Esophagus muscularis mucosa (tissue), 4 donors: Measurements from ENCODE around the gene KCNH1. TPM values are rescaled to one million over a fixed set of nuclear protein-coding genes. Genes with fewer than 3 reads are reported as not detected.

ENCODE experiments used
- DNase-seq: peaks from one replicate; pipeline ENCODE4 v3.0.0-alpha.2; 2017; ENCODE audit errors: extremely low spot score
- H3K27ac ChIP-seq, 4 donors: fragments of 200-600 bp; sonication (generic); replicated peaks in 1 of 4; 1 replicate in 3 of 4; 2 replicates in 1 of 4; pipeline ENCODE4 v1.5.1; 2016 to 2019; ENCODE audit warnings: mild to moderate bottlenecking in 1 of 4
- H3K27me3 ChIP-seq, 4 donors: fragments of 200-600 bp; sonication (generic); one replicate each; pipeline versions ENCODE4 v1.5.1 to v1.6.0; 2016 to 2019
- H3K36me3 ChIP-seq, 4 donors: fragments of 200-600 bp; sonication (generic); one replicate each; pipeline ENCODE4 v1.5.1; 2016 to 2019
- H3K4me1 ChIP-seq, 4 donors: fragments of 200-600 bp; sonication (generic); one replicate each; pipeline ENCODE4 v1.5.1; 2016 to 2019
- H3K4me3 ChIP-seq, 4 donors: fragments of 200-600 bp; sonication (generic); 1 replicate in 2 of 4; 2 replicates in 2 of 4; pipeline ENCODE4 v1.5.1; 2016 to 2019; ENCODE audit warnings: mild to moderate bottlenecking in 4 of 4, moderate library complexity in 1 of 4
- H3K9me3 ChIP-seq, 4 donors: fragments of 200-600 bp; sonication (generic); 1 replicate in 3 of 4; 2 replicates in 1 of 4; pipeline ENCODE4 v1.5.1; 2016 to 2019
- CTCF ChIP-seq, 3 experiments: fragments of 200-600 bp in 2 of 3; fragments of 450-650 bp in 1 of 3; sonication (generic) in 2 of 3; IDR thresholded peaks; one replicate each; pipeline ENCODE4 v1.5.1; 2017 to 2019; ENCODE audit warnings: antibody characterized with exemption in 3 of 3, mild to moderate bottlenecking in 2 of 3, moderate library complexity in 1 of 3
- EP300 ChIP-seq: sonication (generic); formaldehyde crosslinking; IDR thresholded peaks from one replicate; pipeline ENCODE4 v1.6.1; 2017; ENCODE audit warnings: antibody characterized with exemption
- POLR2A ChIP-seq: fragments of 450-650 bp; IDR thresholded peaks from one replicate; pipeline ENCODE4 v1.6.1; 2017; ENCODE audit warnings: antibody characterized with exemption, moderate library complexity, mild to moderate bottlenecking, low read depth
- POLR2AphosphoS5 ChIP-seq, 2 donors: sonication (generic); formaldehyde crosslinking; IDR thresholded peaks; one replicate each; pipeline ENCODE4 v1.6.1; 2017; ENCODE audit warnings: antibody characterized with exemption in 2 of 2
- WGBS: methylation state at CpG from one replicate; pipeline ENCODE4 v1.1.5; 2018; 5-methylcytosine and 5-hydroxymethylcytosine counted together
- intact Hi-C: fragments of 100-400 bp; cut with DNase I; formaldehyde crosslinking; loops from one replicate; pipeline ENCODE4 v1.15.1; 2023
- total RNA-seq, 4 donors: library from RNA; depleted of rRNA; stranded (reverse); fragments of >200 nt; gene quantifications; one replicate each; pipeline versions ENCODE4 v1.1.0 to v1.2.1, GENCODE V29; 2016

The KCNH1 gene
- total RNA-seq, 4 donors from 2014 or later = 0.11 to 0.78 (median 0.46) TPM

DNA sequence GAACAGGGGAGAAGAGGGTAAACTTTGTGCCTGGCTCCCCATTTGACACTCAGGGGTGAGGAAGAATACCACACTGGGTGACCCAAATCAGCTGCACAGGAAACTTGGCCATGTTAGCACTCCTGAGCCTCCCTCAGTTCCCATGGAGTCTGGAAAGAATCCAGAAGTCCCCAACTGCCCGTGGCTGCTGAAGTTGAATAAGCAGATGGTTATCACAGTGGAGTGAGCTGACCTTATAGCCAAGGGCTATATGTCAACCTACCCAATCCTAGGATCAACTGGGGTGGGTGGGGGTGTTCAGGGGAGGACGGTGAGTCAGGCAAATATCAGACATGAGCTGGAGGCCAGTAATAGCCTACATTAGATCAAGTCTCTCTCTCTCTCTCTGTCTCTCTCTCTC, 20.4 kb downstream of the KCNH1 start:
- TF ChIP-seq CTCF (IDR thresholded peaks at IDR 0.05) = no peak
- DNase-seq = no peak
- H3K4me1 ChIP-seq = no peaks in the 10 kb centered on the region
- no peaks in the 10 kb centered on the region for H3K36me3 ChIP-seq
- H3K9me3 ChIP-seq = peaks cover 0 to 5% (median 2%) of the 10 kb centered on the region in 4 donors
- intact Hi-C loops = no loop called here
- no peak overlapping the region for H3K4me3 ChIP-seq
- WGBS = 48% methylated on average over 2 of the region's 2 CpGs
- H3K27ac ChIP-seq = no peak overlapping the region
- H3K27me3 ChIP-seq = peaks cover 0 to 28% (median 0%) of the 10 kb centered on the region in 4 donors

GRCh38 chr1:211111351-211111750, 22.6 kb downstream of the KCNH1 start:
- Histone ChIP-seq H3K4me3 (no peak overlapping the region), H3K36me3 (no peaks in the 10 kb centered on the region), H3K9me3 (peaks cover 0 to 5% (median 2%) of the 10 kb centered on the region in 4 donors), H3K27ac (no peak overlapping the region), H3K27me3 (peaks cover 0 to 16% (median 0%) of the 10 kb centered on the region in 4 donors), H3K4me1 (no peaks in the 10 kb centered on the region)
- DNase-seq = no peak
- TF ChIP-seq EP300 (no peak), POLR2AphosphoS5 (IDR thresholded peaks at IDR 0.05) (no peak), POLR2A (no peak), CTCF (IDR thresholded peaks at IDR 0.05) (no peak)
- intact Hi-C loops = no loop called here
- WGBS = 100% methylated on average over 1 of the region's 22 CpGs

DNA sequence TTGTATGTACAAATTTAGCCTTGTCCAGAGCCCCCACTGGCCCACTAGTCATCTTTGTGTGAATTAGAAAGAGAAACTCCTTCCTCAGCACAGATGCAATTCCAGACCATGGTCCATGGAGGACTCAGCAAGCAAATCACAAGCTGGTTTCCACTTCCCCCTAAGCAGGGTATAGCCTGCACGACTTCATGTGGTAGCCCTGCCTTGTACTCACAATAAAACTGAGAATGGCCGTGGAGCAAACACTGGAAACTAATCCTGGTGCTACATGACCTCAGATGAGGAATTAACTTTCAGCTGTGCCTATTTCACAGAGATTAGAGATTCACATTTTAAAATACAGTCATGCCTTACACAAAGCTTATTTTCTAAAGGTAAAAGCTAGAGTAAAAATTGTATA, 32.5 kb downstream of the KCNH1 start:
- Histone ChIP-seq H3K27ac (no peak overlapping the region), H3K4me3 (no peak overlapping the region), H3K36me3 (no peaks in the 10 kb centered on the region), H3K27me3 (no peaks in the 10 kb centered on the region), H3K9me3 (no peaks in the 10 kb centered on the region), H3K4me1 (no peaks in the 10 kb centered on the region)
- 62% methylated on average over 2 of the region's 2 CpGs for WGBS
- TF ChIP-seq EP300 (no peak), CTCF (IDR thresholded peaks at IDR 0.05) (no peak), POLR2AphosphoS5 (IDR thresholded peaks at IDR 0.05) (no peak), POLR2A (no peak)
- DNase-seq = no peak
- intact Hi-C loops = no loop called here

GRCh38 chr1:211099393-211099792, 34.6 kb downstream of the KCNH1 start:
- intact Hi-C loops = no loop called here
- H3K27me3 ChIP-seq = peaks cover 0 to 2% (median 0%) of the 10 kb centered on the region in 4 donors
- H3K36me3 ChIP-seq = no peaks in the 10 kb centered on the region
- H3K4me3 ChIP-seq = no peak overlapping the region
- no peaks in the 10 kb centered on the region for H3K9me3 ChIP-seq
- DNase-seq = peak; percentile 91
- WGBS = 58% methylated on average over 5 of the region's 5 CpGs
- H3K4me1 ChIP-seq = no peaks in the 10 kb centered on the region
- no peak overlapping the region for H3K27ac ChIP-seq
- no peak for TF ChIP-seq POLR2AphosphoS5 (IDR thresholded peaks at IDR 0.05)
- TF ChIP-seq CTCF (IDR thresholded peaks at IDR 0.05) = no peak
- no peak for TF ChIP-seq EP300
- no peak for TF ChIP-seq POLR2A

DNA sequence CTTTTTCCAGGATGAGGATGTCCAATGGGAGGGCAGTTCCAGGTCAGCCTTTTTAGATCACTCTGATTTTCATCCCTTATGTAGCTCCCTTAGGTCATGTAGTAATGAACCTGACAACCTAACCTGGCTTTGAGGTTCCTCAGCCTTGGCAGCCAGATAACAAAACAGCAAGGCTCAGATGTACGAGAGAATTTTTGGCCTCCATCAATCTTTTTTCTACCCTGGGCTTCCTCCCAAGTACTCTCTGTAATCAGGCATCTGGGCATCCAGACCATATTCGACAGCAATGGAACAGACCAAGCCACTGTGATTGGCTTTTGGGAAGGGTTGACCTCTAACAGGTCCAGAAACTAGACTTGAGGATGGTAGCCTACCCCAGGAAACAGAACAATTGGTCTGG, 38.6 kb downstream of the KCNH1 start:
- no peak overlapping the region for H3K27ac ChIP-seq
- H3K36me3 ChIP-seq = no peaks in the 10 kb centered on the region
- H3K4me3 ChIP-seq = no peak overlapping the region
- intact Hi-C loops = no loop called here
- DNase-seq = peak; percentile 79
- H3K27me3 ChIP-seq = peaks cover 0 to 5% (median 0%) of the 10 kb centered on the region in 4 donors
- TF ChIP-seq EP300 (no peak), POLR2A (no peak), POLR2AphosphoS5 (IDR thresholded peaks at IDR 0.05) (no peak), CTCF (IDR thresholded peaks at IDR 0.05) (no peak)
- no peaks in the 10 kb centered on the region for H3K4me1 ChIP-seq
- whole genome bisulfite sequencing = 72% methylated on average over 2 of the region's 2 CpGs
- H3K9me3 ChIP-seq = no peaks in the 10 kb centered on the region
